MM.1S (cell line): ENCODE measurements around the gene TADA2A.

ENCODE experiments used
- CTCF ChIP-seq: fragments of 300-600 bp; sonication (generic); IDR thresholded peaks from 2 replicates; pipeline ENCODE4 v1.5.1; 2016; ENCODE audit warnings: antibody characterized with exemption, low read length, mixed read lengths
- EZH2 ChIP-seq: fragments of 300-600 bp; sonication (generic); optimal IDR thresholded peaks from 2 replicates; pipeline ENCODE3; 2017; ENCODE audit warnings: low read depth, mild to moderate bottlenecking, antibody characterized with exemption, low read length, mixed read lengths
- EZH2phosphoT487 ChIP-seq: fragments of 300-600 bp; sonication (generic); IDR thresholded peaks from 2 replicates; pipeline ENCODE4 v1.6.1; 2018; ENCODE audit warnings: antibody characterized with exemption, low read length

DNA sequence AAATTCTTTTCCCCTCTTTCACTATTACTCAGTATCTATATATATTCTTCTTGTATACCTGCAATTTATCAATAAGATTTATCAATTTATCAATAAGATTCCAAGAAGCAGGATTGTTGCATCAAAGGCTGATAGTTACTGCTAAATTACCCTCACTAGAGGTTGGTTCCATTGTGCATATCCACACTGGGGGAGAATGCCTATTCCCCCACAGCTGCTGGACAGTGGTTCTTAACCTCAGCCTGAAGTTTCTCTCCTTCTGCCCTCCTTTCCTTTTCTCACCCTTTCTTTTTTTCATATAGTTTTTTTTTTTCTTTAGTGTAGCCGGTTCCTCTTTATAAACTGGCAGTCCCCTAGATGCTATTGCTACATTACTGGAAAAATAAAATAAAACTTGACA is 24.6 kb upstream of the TADA2A start:
- TF ChIP-seq CTCF (no peak), EZH2phosphoT487 (no peak), EZH2 (no peak)
